HG02973 (cell line): ENCODE measurements around the gene HYDIN.
"Not testable (repeated sequence)": the region's sequence is repeated elsewhere in the genome, so short reads cannot be mapped to it uniquely, and the experiment has no call there.

Source experiments
- ATAC-seq: cut with Tn5 transposase; IDR thresholded peaks from one replicate; pipeline ENCODE4 v1.9.1; 2021; ENCODE audit warnings: moderate library complexity; ENCODE audit not compliant: unreplicated experiment

HYDIN gene

GRCh38 chr16:71226229-71227141 lies 4.0 kb downstream of the HYDIN start:
- ATAC-seq: no peak

DNA sequence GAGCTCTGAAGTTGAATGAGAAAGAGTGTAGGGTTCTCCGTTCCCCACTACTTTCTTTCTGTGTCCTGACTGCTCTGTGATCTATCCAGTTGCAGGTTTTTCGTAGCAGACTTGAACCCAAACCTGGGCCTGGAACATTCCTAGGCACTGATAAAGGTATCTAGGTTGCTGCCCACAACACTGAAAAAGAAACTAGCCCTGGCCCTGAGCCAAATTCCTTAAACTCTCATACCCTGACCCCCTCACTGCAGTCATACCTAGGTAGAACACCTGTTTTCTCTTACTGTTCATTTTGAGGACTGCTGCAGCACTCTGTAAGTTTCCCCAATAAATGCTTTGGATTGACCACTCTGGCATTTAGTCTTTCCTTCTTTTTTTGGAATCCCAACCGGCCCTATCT lies 5.4 kb downstream of the HYDIN start:
- no peak for ATAC-seq

DNA sequence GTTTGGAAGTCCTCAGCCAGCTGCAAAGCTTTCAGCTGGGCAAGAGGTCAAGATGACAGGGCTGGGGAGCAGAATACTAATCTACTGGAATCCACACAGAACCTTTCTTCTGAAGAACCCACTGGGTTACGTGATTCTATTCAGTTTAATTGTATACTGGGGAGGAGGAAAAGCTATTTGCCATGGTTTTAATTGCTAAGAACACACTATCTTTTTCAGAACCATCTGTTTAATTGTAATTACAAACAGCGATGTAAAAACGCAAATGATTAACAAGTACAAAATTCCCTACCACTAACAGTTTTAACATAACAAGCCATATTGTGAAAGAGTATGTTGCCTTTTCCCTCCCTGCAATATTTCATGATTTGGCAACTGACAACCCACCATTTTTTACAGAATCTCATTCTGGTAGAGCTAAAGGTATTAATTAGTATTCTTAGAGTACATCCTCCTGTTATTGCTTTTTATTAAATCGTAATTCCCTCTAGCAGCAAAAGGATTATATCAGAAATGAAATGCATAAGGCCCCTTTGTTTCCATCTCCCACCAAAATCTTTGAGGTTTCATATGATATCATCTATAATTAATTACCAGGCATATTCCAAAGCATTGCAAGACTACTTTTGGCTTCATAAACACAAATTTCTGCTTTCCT lies 12.1 kb downstream of the HYDIN start:
- no peak for ATAC-seq

GRCh38 chr16:71217506-71217905 lies 13.0 kb downstream of the HYDIN start:
- ATAC-seq: no peak

DNA sequence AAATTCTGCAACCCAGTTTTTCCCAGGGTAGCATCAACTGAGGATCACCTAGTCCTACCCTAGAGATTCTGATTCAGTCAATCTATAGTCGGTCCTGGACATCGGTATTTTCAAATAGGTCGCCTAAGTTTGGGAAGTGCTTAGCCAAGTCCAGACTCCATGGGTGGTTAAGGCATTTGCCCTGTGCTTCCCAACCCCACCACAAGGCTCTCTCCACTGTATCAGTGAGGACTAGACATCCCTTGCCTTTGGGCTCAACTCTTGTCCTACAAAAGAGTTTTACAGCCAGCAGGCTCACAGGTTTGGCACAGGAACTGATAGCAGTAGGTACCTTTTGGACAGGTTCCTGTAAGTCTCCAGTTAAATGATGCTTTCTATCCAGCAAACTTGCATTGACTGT lies 13.8 kb downstream of the HYDIN start:
- ATAC-seq: no peak

DNA sequence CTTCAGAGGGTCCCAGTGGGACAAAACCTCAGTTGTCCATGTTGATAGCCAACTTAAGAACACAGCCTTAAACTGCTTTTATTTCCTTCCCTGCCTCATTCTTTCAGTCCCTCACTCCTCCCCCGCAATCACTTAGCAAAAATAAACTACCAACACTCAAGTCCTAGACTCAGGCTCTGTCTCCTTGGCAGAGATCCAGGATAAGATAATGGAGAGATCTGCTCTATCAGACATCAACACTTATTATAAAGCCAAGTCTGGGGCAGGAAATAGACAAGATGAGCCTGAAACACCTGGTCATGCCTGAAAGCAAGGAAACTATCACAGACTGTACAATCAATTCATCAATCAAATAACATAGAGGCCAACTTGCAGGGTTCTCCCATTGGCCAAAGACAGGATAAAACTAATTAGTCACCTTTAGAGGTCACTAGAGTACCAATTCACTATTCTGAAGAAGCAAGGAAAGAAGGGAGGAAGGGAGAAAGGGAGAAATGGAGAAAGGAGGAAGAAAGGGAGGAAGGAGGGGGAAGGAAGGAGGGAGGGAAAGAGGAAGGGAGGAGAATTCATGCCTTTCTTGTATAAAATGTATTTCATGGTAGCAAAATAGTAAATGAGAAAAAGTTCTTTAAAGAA lies 15.7 kb downstream of the HYDIN start:
- ATAC-seq: no peak

DNA sequence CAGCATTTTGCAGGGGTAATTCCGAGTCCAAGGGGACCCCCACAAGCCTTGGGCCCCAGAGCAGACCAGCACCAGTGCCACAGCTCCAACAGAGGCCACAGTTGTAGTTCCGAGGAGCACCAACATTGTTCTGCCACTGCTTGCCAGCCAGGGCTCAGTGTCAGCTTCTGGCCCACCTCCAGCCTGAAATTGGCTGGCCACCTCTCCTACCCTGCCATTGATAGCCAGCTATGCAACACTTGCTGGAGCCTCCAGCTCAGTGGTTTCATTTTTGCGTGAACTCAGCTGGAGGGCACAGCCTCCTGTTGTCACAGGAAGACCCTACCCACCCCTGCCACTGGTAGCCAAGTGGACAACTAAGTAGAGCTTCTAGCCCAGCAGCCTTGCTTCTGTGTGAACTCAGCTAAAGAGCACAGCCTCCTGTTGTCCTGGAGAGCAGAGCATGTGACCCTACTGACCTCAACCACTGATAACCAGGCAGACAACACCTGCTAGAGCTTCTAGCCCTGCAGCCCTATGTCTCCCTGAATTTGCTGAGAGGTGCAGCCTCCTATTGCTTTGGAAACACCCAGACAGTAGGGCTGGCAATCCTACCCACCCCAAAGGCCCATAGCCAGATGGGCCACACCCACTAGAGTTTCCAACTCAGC lies 24.9 kb downstream of the HYDIN start:
- no peak for ATAC-seq

- no peak for ATAC-seq
Measured at GRCh38 chr16:71203631-71204030, 26.9 kb downstream of the HYDIN start.

DNA sequence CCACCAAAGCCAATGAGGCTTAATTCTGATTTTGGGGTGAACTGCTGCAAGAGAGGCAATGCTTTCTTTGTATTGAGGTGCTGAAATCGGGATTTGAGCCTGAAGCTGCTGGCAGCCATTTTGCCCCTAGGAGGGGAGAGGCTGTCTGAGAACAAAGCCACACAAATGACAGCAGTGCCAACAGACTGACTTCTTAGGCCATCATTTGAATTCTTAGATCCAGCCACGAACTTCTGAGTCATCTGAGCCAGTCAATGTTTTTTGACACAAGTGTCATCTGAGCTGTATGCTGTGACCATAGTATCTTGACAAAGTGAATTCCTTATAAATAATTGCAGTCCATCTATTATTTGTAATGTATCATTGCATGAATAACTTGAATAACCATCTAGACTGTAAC lies 29.0 kb downstream of the HYDIN start:
- ATAC-seq: no peak

DNA sequence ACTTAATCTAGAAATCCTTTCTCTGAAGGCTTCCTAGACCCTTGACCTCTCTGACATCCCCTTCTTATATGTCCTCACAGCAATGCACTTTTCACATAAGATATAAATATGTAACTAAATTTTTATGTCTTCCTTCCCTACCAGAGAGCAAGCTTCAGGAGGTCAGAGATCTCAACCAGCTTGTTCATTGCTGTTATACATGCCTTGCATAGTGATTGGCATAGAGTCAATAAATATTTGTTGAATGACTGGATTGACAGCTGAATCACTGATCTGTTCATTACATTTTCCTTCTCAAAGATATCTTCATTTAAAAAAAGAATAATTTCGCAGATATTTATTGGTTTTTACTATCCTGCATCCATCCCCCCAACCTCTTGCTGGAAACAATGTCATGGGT lies 29.5 kb downstream of the HYDIN start:
- no peak for ATAC-seq

DNA sequence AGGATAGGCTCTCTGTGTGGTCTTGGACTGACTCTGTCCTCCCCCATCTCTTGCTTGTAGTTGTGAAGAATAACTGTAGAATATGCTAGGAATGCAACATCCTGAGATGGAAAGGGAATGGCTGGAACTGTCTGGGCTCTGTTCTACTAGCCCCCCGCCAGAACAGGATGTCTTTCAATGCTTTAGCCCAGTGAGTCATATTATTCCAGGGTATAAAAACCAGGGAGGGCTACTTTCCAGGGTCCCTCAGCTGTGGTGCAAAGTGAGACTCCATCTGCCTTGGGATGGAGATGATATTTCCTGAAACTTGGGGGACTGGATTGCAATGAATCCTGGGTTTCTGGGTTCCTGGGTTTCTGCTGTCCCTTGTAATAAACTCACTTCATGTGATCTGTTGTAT lies 32.1 kb downstream of the HYDIN start:
- no peak for ATAC-seq

GRCh38 chr16:71192387-71192786 lies 38.1 kb downstream of the HYDIN start:
- no peak for ATAC-seq

- ATAC-seq: no peak
Measured at GRCh38 chr16:71188956-71189712, 41.4 kb downstream of the HYDIN start.

DNA sequence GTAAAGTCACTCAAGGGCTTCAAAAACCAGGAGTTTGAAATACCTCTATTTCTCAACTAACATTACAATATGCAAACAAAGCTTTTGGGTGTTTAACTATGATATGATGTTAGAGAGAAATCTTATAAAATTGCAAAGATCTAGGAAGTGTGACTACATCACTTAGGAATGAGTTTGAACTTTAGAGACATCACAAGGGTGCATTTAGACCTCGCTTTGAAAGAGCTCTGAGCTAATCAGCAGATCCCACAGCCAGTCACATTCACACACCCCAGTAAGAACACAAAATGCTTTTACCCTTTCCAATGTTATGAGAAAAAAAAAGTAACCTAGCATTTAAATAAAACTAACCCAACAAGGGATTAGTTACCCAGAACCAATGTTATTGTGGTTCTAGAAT lies 45.2 kb downstream of the HYDIN start:
- ATAC-seq: no peak

DNA sequence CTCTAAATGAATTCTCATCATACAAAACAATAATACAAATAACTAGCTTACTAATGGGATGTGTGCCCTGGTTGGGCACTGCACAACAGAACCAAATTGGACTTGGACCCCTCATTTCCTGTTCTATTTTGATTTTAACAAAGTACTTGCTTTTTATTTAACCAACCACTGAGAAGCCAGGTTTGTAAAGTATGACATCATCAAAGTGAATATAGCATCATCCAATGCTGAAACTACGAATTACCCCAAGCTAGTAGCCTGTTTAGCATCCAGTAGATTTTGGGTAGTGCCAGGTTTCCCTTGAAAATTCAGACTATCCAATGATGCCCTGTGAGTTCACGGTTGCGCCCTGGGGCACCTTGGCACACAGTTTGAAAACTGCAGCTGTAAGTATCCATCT lies 51.0 kb downstream of the HYDIN start:
- ATAC-seq: no peak

GRCh38 chr16:71172481-71173207 lies 57.9 kb downstream of the HYDIN start:
- no peak for ATAC-seq

- ATAC-seq: not testable (repeated sequence)
Measured at GRCh38 chr16:71161007-71161406, 69.5 kb downstream of the HYDIN start.

DNA sequence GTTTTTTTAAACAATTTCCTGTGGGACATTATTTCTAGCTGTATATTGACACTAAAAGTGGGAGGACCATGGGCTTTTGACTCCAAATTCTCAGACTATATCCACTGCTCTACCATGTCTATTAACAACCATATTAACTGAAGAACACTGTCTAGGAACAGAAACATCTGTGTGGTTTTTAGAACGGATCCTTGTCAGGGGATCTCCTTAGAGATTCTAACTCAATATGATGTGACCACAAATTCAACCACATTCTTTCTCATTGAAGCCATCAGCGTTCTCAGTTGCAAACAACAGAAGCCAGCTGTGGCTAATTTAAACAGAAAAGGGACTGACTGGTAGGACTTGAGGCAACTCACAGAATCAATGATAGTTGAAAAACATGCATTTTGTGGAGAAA lies 73.2 kb downstream of the HYDIN start:
- not testable (repeated sequence) for ATAC-seq

DNA sequence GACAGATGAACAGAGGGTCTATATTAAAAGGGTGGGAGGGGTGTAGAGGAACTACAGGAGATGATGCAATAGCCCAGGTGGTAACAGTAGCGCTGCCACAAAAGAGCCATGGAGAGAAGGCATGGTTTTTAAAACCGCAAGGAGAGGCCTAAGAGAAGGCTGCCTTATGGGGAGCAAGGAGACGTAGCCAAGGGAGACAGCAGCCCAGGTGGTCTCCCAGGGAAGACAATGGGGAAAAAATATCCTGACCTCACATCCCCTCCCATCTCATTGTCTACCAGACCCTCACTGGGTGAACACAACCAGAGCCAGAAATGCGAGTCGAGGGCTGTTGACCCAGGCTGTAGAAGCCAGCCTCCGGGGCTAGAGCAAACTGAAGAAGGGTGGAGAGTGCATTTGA lies 77.2 kb downstream of the HYDIN start:
- ATAC-seq: not testable (repeated sequence)

GRCh38 chr16:71151654-71152053 lies 78.9 kb downstream of the HYDIN start:
- ATAC-seq: not testable (repeated sequence)
